ENCODE measurements around the gene RUNX1. TPM values are rescaled to one million over a fixed set of nuclear protein-coding genes. Genes with fewer than 3 reads are reported as not detected.

The RUNX1 gene
- total and polyA plus RNA-seq, 2 donors (not counting 3 experiments of a cell fraction or from before 2014, with no cell fraction given) = 4.6 to 17.9 TPM

GRCh38 chr21:35058058-35058457 lies 9.0 kb upstream of the RUNX1 start:
- Histone ChIP-seq H3K36me3 (ENCODE audit: control insufficient read depth in 2 of 2, extremely low read depth in 1 of 2, insufficient read depth in 2 of 2, low read length in 2 of 2) (no peaks in the 10 kb centered on the region), H4K20me1 (replicated peaks; ENCODE audit: control insufficient read depth, extremely low read depth, insufficient read depth, low read length) (no peaks in the 10 kb centered on the region), H3K9me3 (replicated peaks; ENCODE audit: control insufficient read depth, insufficient read depth, low read length) (no peaks in the 10 kb centered on the region), H3K79me2 (ENCODE audit: control insufficient read depth, insufficient read depth, low read length) (no peaks in the 10 kb centered on the region), H3K9me1 (replicated peaks; ENCODE audit: control insufficient read depth, extremely low read depth, insufficient read depth, low read length) (no peaks in the 10 kb centered on the region), H3K27me3 (ENCODE audit: control insufficient read depth in 2 of 2, insufficient read depth in 2 of 2, low read length in 2 of 2) (peaks cover 18 to 21% of the 10 kb centered on the region in 2 experiments), H2AFZ (ENCODE audit: low read depth, low read length) (no peak overlapping the region), H3K4me2 (ENCODE audit: insufficient read depth, low read length) (no peak overlapping the region), H3K4me3 (replicated peaks in 1 of 3; ENCODE audit: insufficient read depth in 1 of 3, low read depth in 1 of 3, low read length in 3 of 3) (no peak overlapping the region), H3K27ac (ENCODE audit: insufficient read depth, low read depth, low read length) (no peak overlapping the region), H3K9ac (replicated peaks; ENCODE audit: extremely low read depth, insufficient read depth, low read length) (no peak overlapping the region), H3K4me1 (ENCODE audit: control insufficient read depth, extremely low read depth, insufficient read depth, low read length) (no peaks in the 10 kb centered on the region)
- dilution Hi-C loops (cut with MboI; ENCODE audit: extremely low pct_ligation_motif_present, low sequenced_read_pairs) (no loop called here), intact Hi-C loops (cut with micrococcal nuclease) (no loop called here)
- TF ChIP-seq FOS (IDR thresholded peaks at IDR 0.05; ENCODE audit: borderline replicate concordance, insufficient read depth, low read length) = no peak
- TF ChIP-seq, protein P1, sequence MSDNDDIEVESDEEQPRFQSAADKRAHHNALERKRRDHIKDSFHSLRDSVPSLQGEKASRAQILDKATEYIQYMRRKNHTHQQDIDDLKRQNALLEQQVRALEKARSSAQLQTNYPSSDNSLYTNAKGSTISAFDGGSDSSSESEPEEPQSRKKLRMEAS (IDR thresholded peaks at IDR 0.05; ENCODE audit: insufficient read depth, insufficient read length) = no peak
- TF ChIP-seq POLR2AphosphoS5 (IDR thresholded peaks at IDR 0.05; ENCODE audit: insufficient read depth, low read depth, low read length) = no peak
- no peak for TF ChIP-seq GATA2 (IDR thresholded peaks at IDR 0.05; ENCODE audit: insufficient read depth, insufficient read length, low read depth, low read length)
- no peak for TF ChIP-seq EZH2 (IDR thresholded peaks at IDR 0.05; ENCODE audit: borderline replicate concordance, low read depth, low read length, severe bottlenecking)
- TF ChIP-seq CTCF (IDR thresholded peaks at IDR 0.05; ENCODE audit: extremely low read depth in 1 of 2, insufficient read depth in 1 of 2, low read depth in 1 of 2, low read length in 2 of 2) = no peak
- TF ChIP-seq POLR2A (IDR thresholded peaks at IDR 0.05; ENCODE audit: low read depth, low read length) = no peak
- no peak for TF ChIP-seq JUN (IDR thresholded peaks at IDR 0.05; ENCODE audit: borderline replicate concordance, insufficient read depth, insufficient read length, low read depth)
- TF ChIP-seq MYC (IDR thresholded peaks at IDR 0.05; ENCODE audit: low read depth, low read length) = no peak
- no TSS peak for BruUV-seq (replicated peaks)
- FAIRE-seq (no peak), DNase-seq (ENCODE audit: low read depth, low spot score) (no peak)
- CTCF ChIA-PET = interaction anchor here (1.0 to 1.9 kb wide), 3 partner anchors 9 to 343 kb away, joined by 3 to 7 read pairs (median 4); no protein-coding TSS in a partner anchor
- POLR2A ChIA-PET = no interaction called here

Measured in endothelial cell of umbilical vein (primary cell).